HepG2 (cell line): ENCODE results near the gene PXDC1. TPM values are rescaled to one million over a fixed set of nuclear protein-coding genes. Genes with fewer than 3 reads are reported as not detected.

Source experiments
- ATAC-seq: fragments of 200-7000 bp; cut with Tn5 transposase; 3 replicates; pipeline ENCODE4 v1.9.1; 2020; ENCODE audit warnings: mild to moderate bottlenecking, moderate library complexity
- BruUV-seq: library from RNA; stranded (reverse); fragments of 400-500 nt; replicated peaks from 2 replicates; lab custom pipeline; 2021; lab: Mats Ljungman, UMichigan
- CTCF ChIA-PET: fragments of 300-600 bp; formaldehyde crosslinking; extraction: SDS; loops from one replicate; lab custom pipeline; 2021; ENCODE audit warnings: low total read pairs, inconsistent platforms, low intra/inter-chr PET ratio; lab: Yijun Ruan, JAX
- POLR2A ChIA-PET: fragments of 350-600 bp; sonication (Branson Sonifier 250); formaldehyde crosslinking; loops from one replicate; lab custom pipeline; 2020; ENCODE audit warnings: antibody characterized with exemption, inconsistent platforms; lab: Yijun Ruan, JAX
- DNase-seq: peaks from one replicate; pipeline ENCODE4 v3.0.0-alpha.2; 2015; ENCODE audit warnings: low spot score
- FAIRE-seq: peaks from 3 replicates; lab custom pipeline; 2011; peaks lifted over from hg19 to GRCh38; lab: Jason Lieb, UNC
- H2AFZ ChIP-seq: one replicate; pipeline ENCODE4 v1.6.1; 2011; ENCODE audit warnings: low read length, inconsistent platforms
- H3K27ac ChIP-seq: fragments of 300-600 bp; 3 replicates; pipeline ENCODE4 v1.8.0; 2011; ENCODE audit warnings: mixed run types, mild to moderate bottlenecking, mixed read lengths, low read length, inconsistent platforms; ENCODE audit not compliant: insufficient read depth; ENCODE audit errors: extremely low read length
- H3K27me3 ChIP-seq, 2 experiments: fragments of 200-600 bp in 1 of 2; 2 replicates in 1 of 2; 3 replicates in 1 of 2; pipeline versions ENCODE4 v1.6.0 to v1.8.0; 2011; ENCODE audit warnings: low read length in 2 of 2, mild to moderate bottlenecking in 2 of 2, moderate library complexity in 2 of 2, inconsistent platforms in 1 of 2; ENCODE audit not compliant: insufficient read depth in 2 of 2, control insufficient read depth in 1 of 2
- H3K36me3 ChIP-seq, 2 experiments: fragments of 200-600 bp in 1 of 2; replicated peaks in 1 of 2; 2 replicates in 1 of 2; 3 replicates in 1 of 2; pipeline versions ENCODE4 v1.5.1 to v1.8.0; 2011; ENCODE audit warnings: low read length in 2 of 2, inconsistent platforms in 1 of 2; ENCODE audit not compliant: insufficient read depth in 2 of 2, control insufficient read depth in 1 of 2
- H3K4me1 ChIP-seq: 2 replicates; pipeline ENCODE4 v1.5.1; 2012; ENCODE audit warnings: low read length, inconsistent platforms; ENCODE audit not compliant: insufficient read depth
- H3K4me2 ChIP-seq: 2 replicates; pipeline ENCODE4 v1.6.0; 2011; ENCODE audit warnings: low read depth, low read length, inconsistent platforms
- H3K4me3 ChIP-seq, 3 experiments: fragments of 200-600 bp in 1 of 3; sonication (generic), shearing (Covaris generic) in 1 of 3; replicated peaks in 1 of 3; 2 replicates each; pipeline ENCODE4 v1.5.1; 2011 to 2016; ENCODE audit warnings: low read length in 3 of 3, inconsistent platforms in 2 of 3, low read depth in 2 of 3, mild to moderate bottlenecking in 2 of 3, control low read depth in 1 of 3, mixed read lengths in 1 of 3; ENCODE audit not compliant: insufficient read depth in 1 of 3
- H3K79me2 ChIP-seq: one replicate; pipeline ENCODE4 v1.6.1; 2011; ENCODE audit warnings: low read length, inconsistent platforms; ENCODE audit not compliant: insufficient read depth
- H3K9ac ChIP-seq: 2 replicates; pipeline ENCODE4 v1.6.0; 2011; ENCODE audit warnings: mild to moderate bottlenecking, low read depth, low read length, inconsistent platforms; ENCODE audit not compliant: insufficient read depth
- H3K9me3 ChIP-seq: 2 replicates; pipeline ENCODE4 v1.5.1; 2012; ENCODE audit warnings: mild to moderate bottlenecking, low read length
- H4K20me1 ChIP-seq: 2 replicates; pipeline ENCODE4 v1.6.0; 2011; ENCODE audit warnings: inconsistent platforms, mild to moderate bottlenecking, low read length, moderate library complexity; ENCODE audit not compliant: insufficient read depth
- CCDC6 ChIP-seq: sonication (generic); formaldehyde crosslinking; IDR thresholded peaks from 2 replicates; pipeline ENCODE4 v1.8.1; 2022; ENCODE audit warnings: mild to moderate bottlenecking, missing genetic modification reagents, moderate library complexity
- JUNB ChIP-seq: sonication (generic); formaldehyde crosslinking; IDR thresholded peaks from 2 replicates; pipeline ENCODE4 v1.8.0; 2022; ENCODE audit warnings: missing genetic modification reagents, mild to moderate bottlenecking, borderline replicate concordance
- KDM3A ChIP-seq: IDR thresholded peaks from 2 replicates; pipeline ENCODE4 v1.6.1; 2018; ENCODE audit warnings: low read depth, missing compliant biosample characterization
- MAFF ChIP-seq: IDR thresholded peaks from 2 replicates; pipeline ENCODE4 v1.6.1; 2011; ENCODE audit warnings: low read depth, low read length, improper control_type of control experiment
- SOX6 ChIP-seq, 2 experiments: fragments of 450-650 bp in 1 of 2; sonication (generic) in 1 of 2; formaldehyde crosslinking in 1 of 2; IDR thresholded peaks; 2 replicates each; pipeline versions ENCODE4 v1.4.0 to v1.6.1; 2017 to 2020; ENCODE audit warnings: antibody characterized with exemption in 1 of 2, mild to moderate bottlenecking in 1 of 2, missing genetic modification reagents in 1 of 2
- TBL1XR1 ChIP-seq: fragments of 150-350 bp; IDR thresholded peaks from 2 replicates; pipeline ENCODE4 v1.6.1; 2014; ENCODE audit warnings: borderline replicate concordance, low read length; ENCODE audit not compliant: partially characterized antibody
- XBP1 ChIP-seq: sonication (generic); formaldehyde crosslinking; IDR thresholded peaks from 2 replicates; pipeline ENCODE4 v1.5.0; 2020; ENCODE audit warnings: missing genetic modification reagents
- WGBS: methylation state at CpG from one replicate; pipeline ENCODE4 v1.1.6; 2017; ENCODE audit warnings: low lambda C conversion rate; 5-methylcytosine and 5-hydroxymethylcytosine counted together
- in situ Hi-C: cut with HindIII; loops from 2 replicates; pipeline ENCODE4 v1.10.0; 2017; ENCODE audit warnings: low pct_unique_long_range_greater_than_20kb; ENCODE audit not compliant: extremely low pct_ligation_motif_present
- intact Hi-C: fragments of 100-400 bp; cut with micrococcal nuclease; formaldehyde crosslinking; loops from one replicate; pipeline ENCODE4 v1.10.0; 2022; ENCODE audit not compliant: unreplicated experiment
- polyA plus RNA-seq, 8 experiments: library from polyadenylated mRNA; depleted of rRNA in 3 of 8; stranded (reverse) in 7 of 8; unstranded in 1 of 8; fragments of >200 nt; fragmentation: Illumina TruSeq in 4 of 8; extraction: Trizol in 4 of 8; gene quantifications; 2 replicates each; pipeline versions ENCODE4 v1.2.1 to v1.2.3, GENCODE V29; 2011 to 2016; ENCODE audit warnings: low read depth in 4 of 8, missing spikeins in 1 of 8, mixed read lengths in 1 of 8; ENCODE audit not compliant: insufficient read depth in 1 of 8
- total RNA-seq, 5 experiments: library from RNA; depleted of rRNA; stranded (reverse); fragments of >200 nt; fragmentation: Illumina TruSeq; extraction: Trizol; gene quantifications; 2 replicates each; pipeline ENCODE4 v1.2.3, GENCODE V29; 2016; ENCODE audit warnings: low read depth in 1 of 5
- TF ChIP-seq, protein P1 (sequence below): sonication (generic); formaldehyde crosslinking; IDR thresholded peaks from 2 replicates; pipeline ENCODE4 v1.5.1; 2020; ENCODE audit warnings: mild to moderate bottlenecking, missing genetic modification reagents, borderline replicate concordance

The PXDC1 gene
- total and polyA plus RNA-seq, 2 of the 13 experiments (the other 11 are each of a cell fraction or from before 2014, with no cell fraction given), result 32.4 to 34.7 TPM

DNA sequence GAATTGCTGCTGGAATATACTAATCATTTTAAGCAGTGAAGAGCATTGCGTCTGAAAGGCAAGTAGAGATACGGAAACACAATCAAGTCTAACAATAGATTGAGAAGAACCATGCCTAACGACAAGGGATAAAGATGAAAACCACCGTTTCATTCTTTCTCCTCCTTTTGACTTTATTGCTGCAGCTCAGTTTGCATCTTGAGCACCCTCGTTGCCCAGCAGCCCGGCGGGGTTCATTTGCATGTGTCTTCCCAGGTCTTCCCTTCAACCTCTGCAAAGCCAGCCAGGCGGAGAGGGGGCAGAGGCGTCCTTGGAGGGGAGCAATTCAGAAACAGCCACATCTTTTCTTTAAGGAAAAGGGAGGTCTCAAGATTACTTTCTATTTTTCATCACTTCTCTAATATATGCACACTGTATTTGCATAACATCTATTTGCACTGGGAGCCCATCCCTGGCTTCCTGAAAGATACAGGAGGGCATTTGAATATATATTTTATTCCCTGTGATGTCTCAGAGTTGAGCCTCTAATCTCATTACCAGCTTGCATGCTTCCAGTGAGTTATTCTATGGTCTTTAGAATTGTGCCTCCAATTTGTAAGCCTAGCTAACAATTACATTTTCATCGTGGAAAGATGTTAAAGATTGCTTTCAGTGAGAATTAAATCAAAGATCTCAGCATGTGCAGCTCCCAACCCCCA lies 18.7 kb upstream of the PXDC1 start:
- no peak overlapping the region for H3K27ac ChIP-seq
- FAIRE-seq (no peak), ATAC-seq (no peak), DNase-seq (no peak)
- no TSS peak for BruUV-seq
- ChIA-PET POLR2A (interaction anchor here (0.6 kb wide), 1 partner anchor 257 kb away, joined by 3 read pairs; no protein-coding TSS in a partner anchor), CTCF (no interaction called here)
- H3K4me2 ChIP-seq, result no peak overlapping the region
- H3K79me2 ChIP-seq, result no peaks in the 10 kb centered on the region
- TF ChIP-seq JUNB (CRISPR knock-in tag) (no peak), MAFF (no peak), KDM3A (CRISPR knock-in tag) (no peak), SOX6 (IDR thresholded peaks at IDR 0.05) (no peak), SOX6 (CRISPR knock-in tag; IDR thresholded peaks at IDR 0.05) (no peak), TBL1XR1 (no peak), XBP1 (no peak), CCDC6 (CRISPR knock-in tag) (no peak)
- TF ChIP-seq, protein P1, sequence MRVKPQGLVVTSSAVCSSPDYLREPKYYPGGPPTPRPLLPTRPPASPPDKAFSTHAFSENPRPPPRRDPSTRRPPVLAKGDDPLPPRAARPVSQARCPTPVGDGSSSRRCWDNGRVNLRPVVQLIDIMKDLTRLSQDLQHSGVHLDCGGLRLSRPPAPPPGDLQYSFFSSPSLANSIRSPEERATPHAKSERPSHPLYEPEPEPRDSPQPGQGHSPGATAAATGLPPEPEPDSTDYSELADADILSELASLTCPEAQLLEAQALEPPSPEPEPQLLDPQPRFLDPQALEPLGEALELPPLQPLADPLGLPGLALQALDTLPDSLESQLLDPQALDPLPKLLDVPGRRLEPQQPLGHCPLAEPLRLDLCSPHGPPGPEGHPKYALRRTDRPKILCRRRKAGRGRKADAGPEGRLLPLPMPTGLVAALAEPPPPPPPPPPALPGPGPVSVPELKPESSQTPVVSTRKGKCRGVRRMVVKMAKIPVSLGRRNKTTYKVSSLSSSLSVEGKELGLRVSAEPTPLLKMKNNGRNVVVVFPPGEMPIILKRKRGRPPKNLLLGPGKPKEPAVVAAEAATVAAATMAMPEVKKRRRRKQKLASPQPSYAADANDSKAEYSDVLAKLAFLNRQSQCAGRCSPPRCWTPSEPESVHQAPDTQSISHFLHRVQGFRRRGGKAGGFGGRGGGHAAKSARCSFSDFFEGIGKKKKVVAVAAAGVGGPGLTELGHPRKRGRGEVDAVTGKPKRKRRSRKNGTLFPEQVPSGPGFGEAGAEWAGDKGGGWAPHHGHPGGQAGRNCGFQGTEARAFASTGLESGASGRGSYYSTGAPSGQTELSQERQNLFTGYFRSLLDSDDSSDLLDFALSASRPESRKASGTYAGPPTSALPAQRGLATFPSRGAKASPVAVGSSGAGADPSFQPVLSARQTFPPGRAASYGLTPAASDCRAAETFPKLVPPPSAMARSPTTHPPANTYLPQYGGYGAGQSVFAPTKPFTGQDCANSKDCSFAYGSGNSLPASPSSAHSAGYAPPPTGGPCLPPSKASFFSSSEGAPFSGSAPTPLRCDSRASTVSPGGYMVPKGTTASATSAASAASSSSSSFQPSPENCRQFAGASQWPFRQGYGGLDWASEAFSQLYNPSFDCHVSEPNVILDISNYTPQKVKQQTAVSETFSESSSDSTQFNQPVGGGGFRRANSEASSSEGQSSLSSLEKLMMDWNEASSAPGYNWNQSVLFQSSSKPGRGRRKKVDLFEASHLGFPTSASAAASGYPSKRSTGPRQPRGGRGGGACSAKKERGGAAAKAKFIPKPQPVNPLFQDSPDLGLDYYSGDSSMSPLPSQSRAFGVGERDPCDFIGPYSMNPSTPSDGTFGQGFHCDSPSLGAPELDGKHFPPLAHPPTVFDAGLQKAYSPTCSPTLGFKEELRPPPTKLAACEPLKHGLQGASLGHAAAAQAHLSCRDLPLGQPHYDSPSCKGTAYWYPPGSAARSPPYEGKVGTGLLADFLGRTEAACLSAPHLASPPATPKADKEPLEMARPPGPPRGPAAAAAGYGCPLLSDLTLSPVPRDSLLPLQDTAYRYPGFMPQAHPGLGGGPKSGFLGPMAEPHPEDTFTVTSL (CRISPR knock-in tag), result no peak
- no peaks in the 10 kb centered on the region for H4K20me1 ChIP-seq
- no peaks in the 10 kb centered on the region for H3K9me3 ChIP-seq
- H3K4me1 ChIP-seq, result no peaks in the 10 kb centered on the region
- H3K4me3 ChIP-seq, result no peak overlapping the region
- no peaks in the 10 kb centered on the region for H3K36me3 ChIP-seq
- H3K27me3 ChIP-seq, result peaks cover 0 to 7% of the 10 kb centered on the region in 2 experiments; a peak in 1 of 5 replicates
- H3K9ac ChIP-seq, result no peak overlapping the region
- no peak overlapping the region for H2AFZ ChIP-seq
- in situ Hi-C loops, result no loop called here
- WGBS, result 45% methylated on average over 10 of the region's 10 CpGs
- intact Hi-C loops, result no loop called here
